Retina (tissue), 1 donor: Measurements from ENCODE around the gene KAT6B.
A peak's percentile ranks its signal among the peaks of the same experiment; 100 is the strongest.

Source experiments
- DNase-seq: peaks from one replicate; pipeline ENCODE4 v3.0.0-alpha.2; 2016

KAT6B gene

DNA sequence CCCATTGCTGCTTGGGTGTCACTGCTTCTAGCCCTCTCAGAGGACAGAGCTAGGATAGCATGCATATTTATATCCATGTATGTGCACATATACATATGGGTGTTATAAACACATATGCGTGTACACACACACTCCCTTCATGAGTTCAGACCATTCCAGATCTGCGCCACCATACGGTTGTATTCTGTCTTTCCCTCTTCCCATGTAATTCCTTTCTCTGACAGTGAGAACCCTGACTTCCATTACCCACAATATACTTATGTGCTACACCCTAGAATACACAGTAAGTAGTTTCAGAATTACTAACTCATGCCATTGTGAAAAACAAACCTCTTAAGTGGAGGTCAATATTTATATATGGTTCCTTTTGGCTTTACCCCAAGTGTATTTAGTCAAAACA, 168.5 kb downstream of the KAT6B start:
- DNase-seq, result no peak

GRCh38 chr10:74995806-74996205, 169.4 kb downstream of the KAT6B start:
- DNase-seq, result no peak

- DNase-seq, result no peak
Observed at GRCh38 chr10:74997163-74997562, 170.8 kb downstream of the KAT6B start.

- DNase-seq, result no peak
Observed at GRCh38 chr10:75000748-75001321, 174.4 kb downstream of the KAT6B start.

DNA sequence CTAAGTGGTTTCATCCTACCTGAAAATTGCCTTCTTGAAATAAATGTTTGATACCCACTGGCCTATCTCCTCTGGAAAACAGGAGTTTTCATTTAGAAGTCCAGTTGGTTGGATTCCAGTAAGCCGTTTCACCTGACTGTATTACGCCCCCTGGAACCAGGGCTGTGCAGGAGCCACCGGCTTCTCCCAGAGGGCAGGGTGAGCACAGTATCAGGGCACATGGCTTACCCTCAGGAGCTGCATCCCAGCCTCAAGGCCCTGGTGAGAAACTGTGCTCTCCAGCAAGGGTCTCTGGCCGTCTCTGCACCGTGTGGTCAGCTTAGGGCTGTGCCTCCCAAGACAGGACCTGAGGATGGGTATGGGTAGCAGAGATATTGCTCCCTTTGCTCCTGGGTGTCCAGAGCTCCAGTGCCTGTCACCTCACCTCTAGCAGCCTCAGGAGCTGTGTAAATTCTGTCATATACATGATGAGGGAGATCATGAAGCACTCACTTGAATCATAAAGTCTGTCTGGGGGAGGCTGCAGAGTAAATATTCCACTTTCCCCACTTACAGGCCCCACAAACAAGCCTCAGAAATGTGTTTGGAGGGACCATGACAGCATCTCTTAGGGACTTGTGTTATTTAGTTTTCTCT, 175.4 kb downstream of the KAT6B start:
- DNase-seq, result no peak

GRCh38 chr10:75002351-75002725, 175.9 kb downstream of the KAT6B start:
- no peak for DNase-seq

GRCh38 chr10:75002967-75003594, 176.7 kb downstream of the KAT6B start:
- no peak for DNase-seq

DNA sequence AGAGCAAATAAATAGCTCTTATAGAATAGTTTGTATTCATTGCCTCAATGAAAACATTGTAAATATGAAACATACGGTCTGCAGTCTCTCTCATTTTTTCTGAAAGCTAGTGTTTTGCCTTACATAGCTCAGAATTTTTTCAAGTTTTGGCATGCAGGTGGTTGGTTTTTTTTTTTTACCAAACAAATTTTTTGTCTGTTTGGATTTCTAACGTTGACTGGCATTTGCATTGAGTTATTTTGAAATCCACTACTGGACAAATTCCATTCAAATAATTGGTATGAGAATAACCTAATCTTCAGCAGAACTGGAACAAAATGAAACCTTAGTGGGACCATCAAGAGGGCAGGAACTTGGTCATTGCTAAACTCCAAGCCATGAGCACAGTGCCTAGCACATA, 177.5 kb downstream of the KAT6B start:
- no peak for DNase-seq

GRCh38 chr10:75007646-75008045, 181.2 kb downstream of the KAT6B start:
- DNase-seq, result no peak

DNA sequence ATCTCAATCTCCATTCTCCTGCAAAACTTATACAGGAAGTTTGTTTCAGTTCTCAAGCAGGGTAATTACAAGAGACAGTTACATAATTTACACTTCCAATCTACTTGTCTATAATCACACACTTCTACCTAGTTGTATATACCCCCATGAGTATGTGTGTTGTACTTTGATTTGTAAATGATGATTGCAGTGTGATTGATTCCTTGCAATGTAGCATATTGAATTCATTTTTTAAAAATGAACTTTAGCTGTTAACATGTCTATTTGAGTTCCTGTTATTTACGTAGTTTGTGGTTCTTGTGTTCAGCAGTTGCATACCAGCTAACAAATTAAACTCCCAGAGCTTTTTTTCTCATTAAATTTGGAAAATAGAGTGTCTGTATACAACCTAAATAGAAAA, 182.6 kb downstream of the KAT6B start:
- no peak for DNase-seq

DNA sequence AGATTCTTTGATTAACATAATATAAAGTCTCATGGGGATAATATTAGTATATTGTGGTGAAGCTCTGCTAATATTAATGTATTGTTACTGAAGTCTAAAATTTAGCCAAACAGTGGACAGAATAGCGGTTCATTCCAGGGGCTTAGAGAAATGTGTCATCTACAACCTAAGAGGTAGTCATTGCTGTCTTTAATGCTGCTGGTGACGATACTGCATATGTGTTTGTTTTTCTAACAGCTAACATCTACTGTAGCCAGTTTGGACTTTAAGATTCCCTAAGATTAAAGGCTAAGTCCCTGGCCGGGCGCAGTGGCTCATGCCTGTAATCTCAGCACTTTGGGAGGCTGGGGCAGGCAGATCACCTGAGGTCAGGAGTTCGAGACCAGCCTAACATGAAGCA, 183.0 kb downstream of the KAT6B start:
- DNase-seq, result no peak

- DNase-seq, result no peak
Observed at GRCh38 chr10:75010373-75010772, 184.0 kb downstream of the KAT6B start.

- no peak for DNase-seq
Observed at GRCh38 chr10:75011221-75011620, 184.8 kb downstream of the KAT6B start.

GRCh38 chr10:75012471-75012870, 186.1 kb downstream of the KAT6B start:
- no peak for DNase-seq

DNA sequence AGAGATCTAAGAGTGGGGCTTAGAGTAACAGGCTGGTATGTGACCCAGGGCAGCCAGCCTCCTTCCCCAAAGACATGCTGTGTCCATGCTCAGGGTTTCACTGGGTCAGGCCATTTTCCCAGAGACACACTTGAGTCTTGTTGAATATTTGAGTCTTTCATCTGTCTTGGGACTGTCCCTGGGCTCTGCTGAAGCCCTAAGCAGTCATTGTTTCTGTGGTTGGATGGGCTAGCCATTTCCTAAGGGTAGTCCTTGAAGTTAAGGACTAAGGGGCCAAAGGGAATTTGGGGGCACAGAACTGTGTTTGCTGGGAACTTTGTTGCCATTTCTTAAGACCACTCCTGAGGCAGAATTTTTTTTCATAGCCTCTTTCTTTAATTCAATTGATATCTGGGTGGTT, 186.6 kb downstream of the KAT6B start:
- no peak for DNase-seq

GRCh38 chr10:75013522-75013921, 187.1 kb downstream of the KAT6B start:
- no peak for DNase-seq

- DNase-seq, result no peak
Observed at GRCh38 chr10:75014516-75015230, 188.3 kb downstream of the KAT6B start.

- DNase-seq, result no peak
Observed at GRCh38 chr10:75015442-75015841, 189.0 kb downstream of the KAT6B start.

- DNase-seq, result no peak
Observed at GRCh38 chr10:75016325-75016724, 189.9 kb downstream of the KAT6B start.

DNA sequence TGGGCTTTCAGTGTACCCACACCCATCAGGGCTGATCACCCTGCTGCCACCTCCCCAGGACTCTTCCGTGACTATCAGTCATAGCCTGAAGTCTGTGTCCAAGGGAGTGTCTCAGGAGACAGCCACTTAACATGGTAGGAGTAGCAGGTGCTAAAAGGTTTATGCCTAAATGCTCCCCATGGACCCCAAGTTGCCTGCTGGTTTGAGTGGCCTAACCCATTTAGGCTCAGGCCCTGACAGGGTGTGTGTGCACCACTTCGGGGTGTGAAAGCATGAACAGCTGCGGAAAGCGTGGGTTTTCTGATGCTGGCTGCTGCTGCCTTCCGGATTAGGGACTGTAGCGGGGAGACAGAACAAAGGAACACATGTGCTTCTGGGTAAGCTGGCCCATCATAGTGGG, 191.9 kb downstream of the KAT6B start:
- peak; percentile 69 for DNase-seq

- DNase-seq, result no peak
Observed at GRCh38 chr10:75018686-75019307, 192.4 kb downstream of the KAT6B start.

GRCh38 chr10:75019370-75019769, 193.0 kb downstream of the KAT6B start:
- DNase-seq, result peak; percentile 36

DNA sequence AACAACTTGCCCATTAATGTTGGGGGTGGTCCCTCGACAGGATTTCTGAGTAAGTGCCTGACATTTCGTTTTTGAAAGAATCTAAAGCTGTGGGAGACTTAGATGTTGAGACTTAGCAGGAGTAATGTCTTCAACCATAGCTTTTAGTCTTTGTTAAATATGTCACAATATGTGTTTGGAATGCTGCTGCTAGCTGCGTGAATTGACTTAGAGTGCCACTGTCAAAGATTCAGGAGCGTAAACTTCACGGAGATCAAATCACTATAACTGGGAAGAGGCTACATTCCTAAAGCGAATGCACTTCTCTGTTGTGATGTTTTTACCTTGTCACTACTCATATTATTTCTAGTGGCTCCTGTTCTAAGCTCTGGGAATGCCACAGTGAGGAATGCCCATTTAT, 193.8 kb downstream of the KAT6B start:
- no peak for DNase-seq
